CD4-positive, alpha-beta T cell treated with Interferon alpha-2 for 1 hour (primary cell): ENCODE data around the gene NOL4L.
"Not testable (repeated sequence)": the region's sequence is repeated elsewhere in the genome, so short reads cannot be mapped to it uniquely, and the experiment has no call there.

Experiments
- DNase-seq, 2 donors: peaks; one replicate each; pipeline ENCODE4 v3.0.0-alpha.2; 2020 to 2022

The NOL4L gene

DNA sequence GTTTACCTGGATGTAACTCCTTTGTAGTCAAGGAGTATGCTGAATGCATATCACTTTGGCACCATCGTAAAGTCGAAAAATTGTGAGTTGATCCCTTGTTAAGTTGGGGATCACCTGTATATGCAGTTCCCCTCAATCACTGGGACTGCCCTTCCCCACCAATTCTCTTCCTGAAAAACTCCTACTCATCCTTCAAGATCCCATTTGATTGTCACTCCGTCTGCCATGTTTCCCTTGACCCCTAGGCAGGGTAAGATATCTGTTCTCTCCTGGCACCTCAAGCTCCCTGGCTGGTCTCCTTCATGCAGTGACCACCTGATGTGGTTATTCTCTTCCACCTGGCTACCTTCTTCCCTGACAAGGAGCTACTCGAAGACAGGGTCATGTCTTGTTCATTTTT is 10.0 kb upstream of the NOL4L start:
- no peak for DNase-seq

DNA sequence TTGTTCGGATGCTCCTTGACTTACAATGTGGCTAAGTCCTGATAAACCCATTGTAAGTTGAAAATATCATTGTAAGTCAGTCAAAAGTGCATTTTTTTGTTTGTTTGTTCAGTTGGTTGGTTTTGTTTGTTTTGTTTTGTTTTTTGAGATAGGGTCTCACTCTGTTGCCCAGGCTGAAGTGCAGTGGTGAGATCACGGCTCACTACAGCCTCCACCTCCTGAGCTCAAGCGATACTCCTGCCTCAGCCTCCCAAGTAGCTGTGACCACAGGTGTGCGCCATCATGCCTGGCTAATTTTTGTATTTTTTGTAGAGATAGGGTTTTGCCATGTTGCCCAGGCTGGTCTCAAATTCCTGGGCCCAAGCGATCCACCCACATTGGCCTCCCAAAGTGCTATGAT is 9.5 kb upstream of the NOL4L start:
- not testable (repeated sequence) for DNase-seq

DNA sequence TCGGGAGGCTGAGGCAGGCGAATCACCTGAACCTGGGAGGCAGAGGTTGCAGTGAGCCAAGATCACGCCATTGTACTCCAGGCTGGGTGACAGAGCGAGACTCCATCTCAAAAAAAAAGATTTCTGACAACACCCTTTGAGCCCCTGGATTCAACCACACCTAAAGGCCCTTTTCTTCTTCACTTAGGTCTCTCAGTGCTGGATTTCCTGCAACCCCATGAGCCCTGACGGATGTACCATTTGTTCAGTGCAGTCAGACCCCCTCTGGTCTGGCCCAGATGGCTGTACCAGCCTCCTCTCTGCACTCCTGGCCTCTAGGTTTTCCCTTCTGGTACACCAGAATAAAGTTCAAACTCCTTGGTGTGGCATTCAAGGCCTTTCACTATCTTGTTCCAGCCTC is 9.1 kb upstream of the NOL4L start:
- DNase-seq, result no peak

DNA sequence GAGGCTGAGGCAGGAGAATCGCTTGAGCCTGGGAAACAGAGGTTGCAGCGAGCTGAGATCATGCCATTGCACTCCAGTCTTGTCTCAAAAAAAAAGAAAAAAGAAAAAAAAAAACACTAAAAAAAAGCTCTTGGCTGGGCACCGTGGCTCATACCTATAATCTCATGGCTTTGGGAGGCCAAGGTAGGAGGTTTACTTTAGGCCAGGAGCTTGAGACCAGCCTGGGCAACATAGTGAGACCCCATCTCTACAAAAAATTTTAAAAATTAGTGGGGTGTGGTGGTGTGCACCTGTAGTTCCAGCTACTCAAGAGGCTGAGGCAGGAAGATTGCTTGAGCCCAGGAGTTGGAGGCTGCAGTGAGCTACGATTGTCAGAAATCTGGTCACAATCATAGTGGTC is 7.5 kb upstream of the NOL4L start:
- not testable (repeated sequence) for DNase-seq

GRCh38 chr20:32592022-32592421 is 6.9 kb upstream of the NOL4L start:
- no peak for DNase-seq

DNA sequence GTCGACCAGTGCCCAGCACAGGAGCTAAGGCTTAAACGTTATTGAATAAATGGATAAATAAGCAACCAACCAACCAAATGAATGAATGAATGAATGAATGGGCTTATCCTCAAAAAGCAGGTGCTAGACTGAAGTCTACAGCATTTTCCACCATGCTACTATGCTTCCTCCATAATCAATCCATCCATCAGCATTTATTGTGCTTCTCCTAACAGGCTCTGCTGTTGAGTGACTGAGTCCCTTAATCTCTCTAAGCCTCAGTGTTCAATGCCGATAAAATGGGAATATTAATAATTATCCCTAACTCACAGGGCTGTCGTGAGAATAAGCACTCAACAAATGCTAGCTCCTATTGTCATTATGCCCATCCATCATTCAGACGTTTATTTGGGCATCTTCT is 4.6 kb upstream of the NOL4L start:
- no peak for DNase-seq

DNA sequence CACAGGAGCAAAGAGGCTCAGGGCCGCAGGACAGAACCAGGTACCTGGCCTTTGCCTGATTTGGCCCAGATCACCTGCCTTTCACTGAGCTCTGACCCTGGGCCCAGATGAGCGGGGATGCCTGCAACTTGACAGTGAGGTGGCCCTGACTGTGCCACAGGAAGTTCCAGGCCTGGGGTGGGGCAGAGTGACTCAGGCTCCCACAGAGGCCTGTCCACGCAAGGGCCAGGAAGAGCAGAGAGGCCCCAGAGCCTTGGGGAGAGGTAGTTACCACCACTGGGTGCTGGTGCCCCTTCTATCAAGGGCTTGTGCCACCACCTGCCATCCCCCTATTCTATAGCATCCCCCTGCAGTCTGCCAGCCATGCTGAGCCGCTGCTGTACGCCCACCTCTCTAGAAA is 4.1 kb upstream of the NOL4L start:
- DNase-seq, result peak in 1 of 2 donors; percentile 24

DNA sequence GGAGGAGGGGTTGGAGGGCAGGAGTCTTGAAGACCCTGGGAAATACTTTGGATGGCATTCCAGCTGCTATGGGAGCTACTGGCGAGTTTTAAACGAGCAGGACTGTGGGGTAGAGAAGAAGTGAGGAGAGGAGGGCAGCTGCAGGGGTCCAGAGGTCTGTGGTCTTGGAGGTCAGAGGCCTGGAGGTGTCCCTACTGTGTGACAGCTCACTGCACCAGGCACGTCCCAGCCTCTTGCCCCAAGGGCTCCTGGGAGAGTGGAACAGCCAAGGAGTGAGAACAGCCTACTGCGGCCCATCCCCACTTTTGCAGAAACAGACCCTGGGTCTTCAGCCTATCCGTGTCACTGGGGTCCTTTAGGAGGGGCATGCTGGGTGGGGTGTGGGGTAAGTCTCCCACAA is 2.9 kb upstream of the NOL4L start:
- DNase-seq, result no peak

DNA sequence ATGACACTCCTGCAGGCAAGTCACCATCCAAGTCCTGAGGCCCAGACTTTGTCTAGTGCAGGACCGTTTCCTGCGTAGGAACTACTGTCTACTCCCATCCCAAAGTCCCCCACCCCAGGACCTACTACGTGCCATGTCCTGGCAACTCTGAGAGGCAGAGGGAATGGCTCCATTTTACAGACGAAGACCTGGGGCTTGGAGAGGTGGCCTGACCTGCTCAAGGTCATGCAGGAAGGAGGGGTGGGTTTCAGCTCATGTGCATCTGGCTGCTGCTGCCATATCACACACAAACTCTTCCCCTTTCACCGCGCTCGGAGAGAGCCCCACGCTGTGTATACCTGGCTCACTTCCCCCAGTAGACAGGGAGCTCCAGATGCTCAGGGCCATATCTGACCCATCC is 1.2 kb upstream of the NOL4L start:
- no peak for DNase-seq

DNA sequence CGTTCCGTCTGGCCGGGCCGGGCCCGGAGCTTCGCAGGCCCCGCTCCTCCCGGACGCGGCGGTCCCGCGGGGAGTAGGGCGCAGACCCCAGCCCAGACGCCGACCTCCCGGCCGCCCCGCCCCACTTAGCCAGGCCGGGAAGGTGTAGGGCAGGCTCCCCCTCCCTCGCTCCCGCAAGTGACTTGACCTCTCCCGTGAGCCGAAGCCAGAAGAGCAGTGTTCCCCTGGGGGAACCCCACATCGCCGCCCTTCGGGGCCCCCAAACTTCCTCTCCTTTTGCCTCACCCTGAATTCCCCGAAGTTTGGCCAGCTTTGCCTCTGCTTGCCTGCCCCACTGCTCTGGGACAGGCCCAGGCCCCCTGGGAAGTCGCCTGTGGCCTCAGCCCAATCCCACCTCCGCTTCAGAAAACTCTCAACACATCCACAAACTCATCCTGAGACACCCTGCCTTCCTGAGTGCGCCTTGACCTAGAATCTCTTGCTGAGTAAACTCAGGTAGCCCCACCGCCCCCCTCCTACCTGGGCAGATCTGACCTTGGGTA is 524 bp upstream of the NOL4L start:
- peak; percentile 10 to 33 for DNase-seq

- DNase-seq, result peak in 1 of 2 donors; percentile 42
These were observed 1.5 kb downstream of the NOL4L start for GRCh38 chr20:32583581-32584070.

- peak in 1 of 2 donors; percentile 45 for DNase-seq
These were observed 2.2 kb downstream of the NOL4L start for GRCh38 chr20:32582659-32583580.

- no peak for DNase-seq
These were observed 3.1 kb downstream of the NOL4L start for GRCh38 chr20:32581839-32582658.

DNA sequence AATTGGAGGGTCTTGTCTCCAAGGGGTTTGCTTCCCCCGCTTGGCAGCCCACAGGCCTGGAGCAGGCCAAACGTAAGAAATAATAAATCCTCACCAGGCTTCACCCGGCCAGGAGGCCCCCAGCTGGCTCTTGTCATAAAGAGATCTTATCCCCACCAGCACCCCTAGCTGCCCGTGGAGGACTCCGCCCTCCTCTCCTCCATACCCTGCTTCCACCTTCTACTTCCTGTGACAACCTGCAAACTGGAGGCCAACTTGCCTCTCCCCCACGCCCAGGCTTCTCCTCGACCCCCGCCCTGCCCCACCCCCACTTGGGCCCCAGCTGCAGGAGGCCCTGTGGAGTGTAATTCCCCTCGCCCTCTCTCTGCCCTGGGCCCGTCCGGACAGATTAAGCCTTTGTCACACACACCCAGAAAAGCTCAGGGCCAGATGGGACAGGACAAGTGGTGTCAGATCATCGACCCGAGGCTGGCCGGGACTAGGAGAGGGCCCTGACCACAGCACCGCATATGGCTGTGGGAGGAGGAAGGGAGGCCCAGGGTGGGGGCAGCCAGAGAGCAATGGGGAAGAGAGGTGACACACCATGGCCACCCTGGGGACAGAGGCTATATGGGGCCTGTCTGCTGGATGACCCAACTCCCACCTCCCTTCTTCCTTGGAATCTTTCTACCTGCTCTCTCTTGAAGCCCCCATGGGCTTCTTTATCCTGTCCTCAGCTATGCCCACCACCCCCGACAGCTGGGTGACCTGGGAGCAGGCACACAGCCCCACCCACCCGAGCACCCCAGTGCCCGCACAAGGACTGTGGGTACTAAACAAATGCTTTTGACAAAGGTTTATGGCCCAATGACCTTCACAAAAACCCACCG is 3.9 kb downstream of the NOL4L start:
- DNase-seq, result peak; percentile 14 to 22

DNA sequence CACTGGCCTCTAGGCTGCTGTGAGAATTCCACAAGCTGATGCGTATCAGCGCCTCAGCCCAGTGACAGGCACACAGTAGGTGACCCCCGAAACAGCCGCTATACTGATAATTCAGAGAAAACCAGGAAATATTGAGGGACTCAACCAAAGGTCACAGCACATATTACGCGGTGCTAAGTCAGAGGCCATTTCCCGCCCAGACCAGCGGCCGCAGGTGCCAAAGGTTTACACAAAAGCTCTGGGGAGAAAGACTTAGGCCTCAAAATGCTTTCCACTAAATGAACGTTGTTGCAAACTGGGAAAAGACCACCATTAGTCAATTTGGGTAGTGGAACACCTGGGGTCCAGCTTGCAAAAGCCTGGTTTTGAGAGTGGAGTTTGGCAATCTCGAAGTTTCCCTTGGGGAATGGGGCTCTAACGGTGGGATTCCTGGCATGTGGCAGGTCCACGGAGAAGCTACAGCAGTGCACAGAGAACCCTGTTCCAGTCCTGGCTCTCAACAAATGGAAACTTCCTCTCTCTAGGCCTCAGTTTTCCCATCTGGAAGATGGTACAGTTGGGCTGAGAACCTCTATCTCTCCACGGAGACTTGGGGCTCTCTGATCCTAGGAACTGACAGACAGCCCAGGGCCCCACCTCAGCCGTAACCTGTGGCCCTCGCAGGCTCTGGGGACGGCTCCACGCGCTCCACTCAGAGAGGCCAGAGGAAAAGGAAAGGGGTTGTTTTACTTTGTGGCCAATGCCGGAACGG is 4.7 kb downstream of the NOL4L start:
- no peak for DNase-seq

DNA sequence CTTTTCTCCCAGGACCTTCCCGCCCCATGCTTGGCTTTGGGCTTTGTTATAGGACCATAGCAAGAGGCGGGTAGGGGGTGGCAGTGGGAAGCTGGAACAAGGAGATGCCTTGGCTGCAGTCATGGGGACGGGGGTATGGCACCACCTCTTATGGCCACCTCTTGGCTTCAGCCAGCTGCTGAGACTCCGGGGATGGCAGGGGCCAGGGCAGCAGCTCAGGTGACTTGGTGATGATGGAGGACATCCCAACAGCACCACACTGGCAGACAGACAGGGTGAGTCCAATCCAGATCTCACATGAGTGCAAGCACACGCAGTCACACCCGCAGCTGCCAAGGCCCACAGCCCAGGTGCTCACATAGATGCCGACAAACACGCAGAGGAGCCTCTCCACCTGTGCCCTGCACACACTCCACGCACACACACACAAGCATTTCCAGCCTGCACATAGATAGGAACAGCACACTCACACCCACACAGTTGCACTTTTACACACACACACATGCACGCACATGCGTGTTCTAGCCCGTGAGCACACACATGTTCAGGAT is 6.2 kb downstream of the NOL4L start:
- DNase-seq, result no peak

- not testable (repeated sequence) for DNase-seq
These were observed 7.1 kb downstream of the NOL4L start for GRCh38 chr20:32578062-32578461.

GRCh38 chr20:32577657-32578056 is 7.5 kb downstream of the NOL4L start:
- no peak for DNase-seq

DNA sequence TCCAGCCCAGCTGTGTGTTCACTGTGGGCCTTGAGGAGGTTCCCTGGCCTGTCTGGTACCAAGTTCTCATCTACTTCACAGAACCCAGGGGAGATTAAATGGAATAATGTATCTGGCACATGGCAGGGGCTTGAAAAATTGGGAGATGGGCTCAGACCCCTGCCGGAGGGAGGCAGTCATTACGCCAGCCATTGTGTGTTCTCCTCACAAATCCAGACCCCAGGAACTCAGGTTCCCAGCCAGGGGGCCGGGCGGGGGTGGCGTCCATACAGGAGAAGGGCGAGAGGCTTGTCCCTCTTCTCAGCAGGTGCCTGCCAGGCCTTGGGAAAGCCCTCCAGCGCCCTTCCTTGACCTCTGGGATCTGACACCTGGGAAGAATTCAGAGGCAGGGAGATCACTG is 8.1 kb downstream of the NOL4L start:
- no peak for DNase-seq

DNA sequence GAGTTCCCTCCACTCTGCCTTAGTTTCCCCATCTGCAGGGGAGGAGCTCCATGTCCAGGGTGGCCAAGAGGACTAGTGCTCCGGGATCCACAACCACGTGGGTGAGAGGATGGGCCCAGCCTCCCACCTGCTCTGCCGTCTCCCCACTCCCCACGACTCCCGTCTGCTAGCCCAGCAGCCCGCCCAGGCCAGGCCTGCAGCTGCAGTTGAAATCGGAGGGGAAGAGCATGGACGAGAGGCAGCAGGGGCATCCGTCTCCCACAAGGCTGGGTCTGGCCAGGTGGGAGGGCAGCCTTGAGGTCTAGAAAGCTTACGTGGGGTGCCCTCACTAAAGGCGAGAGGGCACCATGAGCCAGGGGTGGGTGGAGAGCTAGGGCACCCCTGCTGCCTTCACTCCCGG is 8.6 kb downstream of the NOL4L start:
- DNase-seq, result no peak

DNA sequence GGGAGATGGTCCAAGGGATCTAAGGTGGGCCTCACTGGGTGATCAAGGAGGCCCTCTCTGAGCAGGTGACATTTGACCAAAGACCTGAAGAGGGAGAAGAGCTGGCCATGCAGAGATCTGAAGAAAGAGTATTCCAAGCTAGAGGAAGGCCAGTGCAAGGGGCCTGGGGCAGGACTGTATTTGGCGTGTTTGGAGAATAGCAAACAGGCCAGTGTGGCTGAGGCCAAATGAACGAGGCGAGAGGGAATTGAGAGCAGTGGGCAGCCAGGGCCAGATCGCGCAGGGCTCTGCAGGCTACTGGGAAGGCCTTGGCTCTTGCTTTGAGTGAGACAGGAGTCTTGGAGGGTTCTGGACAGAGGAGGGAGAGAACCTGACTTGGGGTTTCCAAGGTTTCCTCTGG is 9.3 kb downstream of the NOL4L start:
- no peak for DNase-seq

- no peak for DNase-seq
These were observed 9.9 kb downstream of the NOL4L start for GRCh38 chr20:32575227-32575581.
